HepG2 (cell line): ENCODE results near the gene KRTAP19-6. TPM values are rescaled to one million over a fixed set of nuclear protein-coding genes. Genes with fewer than 3 reads are reported as not detected.

Source experiments
- ATAC-seq: fragments of 200-7000 bp; cut with Tn5 transposase; 3 replicates; pipeline ENCODE4 v1.9.1; 2020; ENCODE audit warnings: mild to moderate bottlenecking, moderate library complexity
- BruUV-seq: library from RNA; stranded (reverse); fragments of 400-500 nt; replicated peaks from 2 replicates; lab custom pipeline; 2021; lab: Mats Ljungman, UMichigan
- CTCF ChIA-PET: fragments of 300-600 bp; formaldehyde crosslinking; extraction: SDS; loops from one replicate; lab custom pipeline; 2021; ENCODE audit warnings: low total read pairs, inconsistent platforms, low intra/inter-chr PET ratio; lab: Yijun Ruan, JAX
- POLR2A ChIA-PET: fragments of 350-600 bp; sonication (Branson Sonifier 250); formaldehyde crosslinking; loops from one replicate; lab custom pipeline; 2020; ENCODE audit warnings: antibody characterized with exemption, inconsistent platforms; lab: Yijun Ruan, JAX
- DNase-seq: peaks from one replicate; pipeline ENCODE4 v3.0.0-alpha.2; 2015; ENCODE audit warnings: low spot score
- FAIRE-seq: peaks from 3 replicates; lab custom pipeline; 2011; peaks lifted over from hg19 to GRCh38; lab: Jason Lieb, UNC
- H2AFZ ChIP-seq: one replicate; pipeline ENCODE4 v1.6.1; 2011; ENCODE audit warnings: low read length, inconsistent platforms
- H3K27ac ChIP-seq: fragments of 300-600 bp; 3 replicates; pipeline ENCODE4 v1.8.0; 2011; ENCODE audit warnings: mixed run types, mild to moderate bottlenecking, mixed read lengths, low read length, inconsistent platforms; ENCODE audit not compliant: insufficient read depth; ENCODE audit errors: extremely low read length
- H3K27me3 ChIP-seq, 2 experiments: fragments of 200-600 bp in 1 of 2; 2 replicates in 1 of 2; 3 replicates in 1 of 2; pipeline versions ENCODE4 v1.6.0 to v1.8.0; 2011; ENCODE audit warnings: low read length in 2 of 2, mild to moderate bottlenecking in 2 of 2, moderate library complexity in 2 of 2, inconsistent platforms in 1 of 2; ENCODE audit not compliant: insufficient read depth in 2 of 2, control insufficient read depth in 1 of 2
- H3K36me3 ChIP-seq, 2 experiments: fragments of 200-600 bp in 1 of 2; replicated peaks in 1 of 2; 2 replicates in 1 of 2; 3 replicates in 1 of 2; pipeline versions ENCODE4 v1.5.1 to v1.8.0; 2011; ENCODE audit warnings: low read length in 2 of 2, inconsistent platforms in 1 of 2; ENCODE audit not compliant: insufficient read depth in 2 of 2, control insufficient read depth in 1 of 2
- H3K4me1 ChIP-seq: 2 replicates; pipeline ENCODE4 v1.5.1; 2012; ENCODE audit warnings: low read length, inconsistent platforms; ENCODE audit not compliant: insufficient read depth
- H3K4me2 ChIP-seq: 2 replicates; pipeline ENCODE4 v1.6.0; 2011; ENCODE audit warnings: low read depth, low read length, inconsistent platforms
- H3K4me3 ChIP-seq, 3 experiments: fragments of 200-600 bp in 1 of 3; sonication (generic), shearing (Covaris generic) in 1 of 3; replicated peaks in 1 of 3; 2 replicates each; pipeline ENCODE4 v1.5.1; 2011 to 2016; ENCODE audit warnings: low read length in 3 of 3, inconsistent platforms in 2 of 3, low read depth in 2 of 3, mild to moderate bottlenecking in 2 of 3, control low read depth in 1 of 3, mixed read lengths in 1 of 3; ENCODE audit not compliant: insufficient read depth in 1 of 3
- H3K79me2 ChIP-seq: one replicate; pipeline ENCODE4 v1.6.1; 2011; ENCODE audit warnings: low read length, inconsistent platforms; ENCODE audit not compliant: insufficient read depth
- H3K9ac ChIP-seq: 2 replicates; pipeline ENCODE4 v1.6.0; 2011; ENCODE audit warnings: mild to moderate bottlenecking, low read depth, low read length, inconsistent platforms; ENCODE audit not compliant: insufficient read depth
- H3K9me3 ChIP-seq: 2 replicates; pipeline ENCODE4 v1.5.1; 2012; ENCODE audit warnings: mild to moderate bottlenecking, low read length
- H4K20me1 ChIP-seq: 2 replicates; pipeline ENCODE4 v1.6.0; 2011; ENCODE audit warnings: inconsistent platforms, mild to moderate bottlenecking, low read length, moderate library complexity; ENCODE audit not compliant: insufficient read depth
- GATAD2A ChIP-seq: IDR thresholded peaks from 2 replicates; pipeline ENCODE4 v1.6.1; 2016
- MXI1 ChIP-seq: IDR thresholded peaks from 3 replicates; pipeline ENCODE4 v1.6.1; 2012; ENCODE audit warnings: low read depth, low read length, inconsistent platforms, borderline replicate concordance
- TBX3 ChIP-seq: fragments of 450-650 bp; IDR thresholded peaks from 2 replicates; pipeline ENCODE4 v1.6.1; 2017; ENCODE audit warnings: antibody characterized with exemption, mild to moderate bottlenecking, inconsistent platforms, borderline replicate concordance
- in situ Hi-C: cut with HindIII; loops from 2 replicates; pipeline ENCODE4 v1.10.0; 2017; ENCODE audit warnings: low pct_unique_long_range_greater_than_20kb; ENCODE audit not compliant: extremely low pct_ligation_motif_present
- intact Hi-C: fragments of 100-400 bp; cut with micrococcal nuclease; formaldehyde crosslinking; loops from one replicate; pipeline ENCODE4 v1.10.0; 2022; ENCODE audit not compliant: unreplicated experiment
- polyA plus RNA-seq, 8 experiments: library from polyadenylated mRNA; depleted of rRNA in 3 of 8; stranded (reverse) in 7 of 8; unstranded in 1 of 8; fragments of >200 nt; fragmentation: Illumina TruSeq in 4 of 8; extraction: Trizol in 4 of 8; gene quantifications; 2 replicates each; pipeline versions ENCODE4 v1.2.1 to v1.2.3, GENCODE V29; 2011 to 2016; ENCODE audit warnings: low read depth in 4 of 8, missing spikeins in 1 of 8, mixed read lengths in 1 of 8; ENCODE audit not compliant: insufficient read depth in 1 of 8
- total RNA-seq, 5 experiments: library from RNA; depleted of rRNA; stranded (reverse); fragments of >200 nt; fragmentation: Illumina TruSeq; extraction: Trizol; gene quantifications; 2 replicates each; pipeline ENCODE4 v1.2.3, GENCODE V29; 2016; ENCODE audit warnings: low read depth in 1 of 5
- TF ChIP-seq, protein P1 (sequence below): sonication (generic); formaldehyde crosslinking; IDR thresholded peaks from one replicate; pipeline ENCODE4 v1.5.1; 2020; ENCODE audit warnings: mild to moderate bottlenecking, missing genetic modification reagents; ENCODE audit errors: not compliant biosample characterization
- TF ChIP-seq, protein P2 (sequence below): sonication (generic); formaldehyde crosslinking; conservative IDR thresholded peaks from 2 replicates; pipeline ENCODE4 v1.4.0; 2020; ENCODE audit warnings: missing genetic modification reagents
- TF ChIP-seq, protein P3 (sequence below): sonication (generic); formaldehyde crosslinking; IDR thresholded peaks from 2 replicates; pipeline ENCODE4 v1.4.0; 2020; ENCODE audit warnings: mild to moderate bottlenecking, low read depth, missing genetic modification reagents

Gene KRTAP19-6
- total and polyA plus RNA-seq, 2 of the 13 experiments (the other 11 are each of a cell fraction or from before 2014, with no cell fraction given) = not detected

DNA sequence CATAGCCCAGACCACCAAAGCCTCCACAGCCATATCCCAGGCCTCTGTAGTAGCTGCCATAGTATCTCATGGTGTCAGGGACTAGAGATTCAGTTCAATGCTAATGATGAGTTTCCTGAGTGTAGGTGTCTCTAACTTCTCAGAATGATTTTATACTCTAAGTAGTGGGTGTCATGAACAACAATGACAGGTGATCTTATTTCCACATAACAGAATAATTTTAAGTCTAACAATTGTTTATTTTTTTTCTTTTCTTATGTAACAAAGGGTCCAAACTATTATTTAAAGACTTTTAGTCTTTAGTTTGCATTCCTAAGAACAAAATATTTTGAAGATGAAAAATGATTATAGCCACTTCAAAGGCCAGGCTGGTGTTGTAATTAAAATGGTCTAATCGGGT, at the start of gene KRTAP19-6 (continued):
- TF ChIP-seq, protein P1, sequence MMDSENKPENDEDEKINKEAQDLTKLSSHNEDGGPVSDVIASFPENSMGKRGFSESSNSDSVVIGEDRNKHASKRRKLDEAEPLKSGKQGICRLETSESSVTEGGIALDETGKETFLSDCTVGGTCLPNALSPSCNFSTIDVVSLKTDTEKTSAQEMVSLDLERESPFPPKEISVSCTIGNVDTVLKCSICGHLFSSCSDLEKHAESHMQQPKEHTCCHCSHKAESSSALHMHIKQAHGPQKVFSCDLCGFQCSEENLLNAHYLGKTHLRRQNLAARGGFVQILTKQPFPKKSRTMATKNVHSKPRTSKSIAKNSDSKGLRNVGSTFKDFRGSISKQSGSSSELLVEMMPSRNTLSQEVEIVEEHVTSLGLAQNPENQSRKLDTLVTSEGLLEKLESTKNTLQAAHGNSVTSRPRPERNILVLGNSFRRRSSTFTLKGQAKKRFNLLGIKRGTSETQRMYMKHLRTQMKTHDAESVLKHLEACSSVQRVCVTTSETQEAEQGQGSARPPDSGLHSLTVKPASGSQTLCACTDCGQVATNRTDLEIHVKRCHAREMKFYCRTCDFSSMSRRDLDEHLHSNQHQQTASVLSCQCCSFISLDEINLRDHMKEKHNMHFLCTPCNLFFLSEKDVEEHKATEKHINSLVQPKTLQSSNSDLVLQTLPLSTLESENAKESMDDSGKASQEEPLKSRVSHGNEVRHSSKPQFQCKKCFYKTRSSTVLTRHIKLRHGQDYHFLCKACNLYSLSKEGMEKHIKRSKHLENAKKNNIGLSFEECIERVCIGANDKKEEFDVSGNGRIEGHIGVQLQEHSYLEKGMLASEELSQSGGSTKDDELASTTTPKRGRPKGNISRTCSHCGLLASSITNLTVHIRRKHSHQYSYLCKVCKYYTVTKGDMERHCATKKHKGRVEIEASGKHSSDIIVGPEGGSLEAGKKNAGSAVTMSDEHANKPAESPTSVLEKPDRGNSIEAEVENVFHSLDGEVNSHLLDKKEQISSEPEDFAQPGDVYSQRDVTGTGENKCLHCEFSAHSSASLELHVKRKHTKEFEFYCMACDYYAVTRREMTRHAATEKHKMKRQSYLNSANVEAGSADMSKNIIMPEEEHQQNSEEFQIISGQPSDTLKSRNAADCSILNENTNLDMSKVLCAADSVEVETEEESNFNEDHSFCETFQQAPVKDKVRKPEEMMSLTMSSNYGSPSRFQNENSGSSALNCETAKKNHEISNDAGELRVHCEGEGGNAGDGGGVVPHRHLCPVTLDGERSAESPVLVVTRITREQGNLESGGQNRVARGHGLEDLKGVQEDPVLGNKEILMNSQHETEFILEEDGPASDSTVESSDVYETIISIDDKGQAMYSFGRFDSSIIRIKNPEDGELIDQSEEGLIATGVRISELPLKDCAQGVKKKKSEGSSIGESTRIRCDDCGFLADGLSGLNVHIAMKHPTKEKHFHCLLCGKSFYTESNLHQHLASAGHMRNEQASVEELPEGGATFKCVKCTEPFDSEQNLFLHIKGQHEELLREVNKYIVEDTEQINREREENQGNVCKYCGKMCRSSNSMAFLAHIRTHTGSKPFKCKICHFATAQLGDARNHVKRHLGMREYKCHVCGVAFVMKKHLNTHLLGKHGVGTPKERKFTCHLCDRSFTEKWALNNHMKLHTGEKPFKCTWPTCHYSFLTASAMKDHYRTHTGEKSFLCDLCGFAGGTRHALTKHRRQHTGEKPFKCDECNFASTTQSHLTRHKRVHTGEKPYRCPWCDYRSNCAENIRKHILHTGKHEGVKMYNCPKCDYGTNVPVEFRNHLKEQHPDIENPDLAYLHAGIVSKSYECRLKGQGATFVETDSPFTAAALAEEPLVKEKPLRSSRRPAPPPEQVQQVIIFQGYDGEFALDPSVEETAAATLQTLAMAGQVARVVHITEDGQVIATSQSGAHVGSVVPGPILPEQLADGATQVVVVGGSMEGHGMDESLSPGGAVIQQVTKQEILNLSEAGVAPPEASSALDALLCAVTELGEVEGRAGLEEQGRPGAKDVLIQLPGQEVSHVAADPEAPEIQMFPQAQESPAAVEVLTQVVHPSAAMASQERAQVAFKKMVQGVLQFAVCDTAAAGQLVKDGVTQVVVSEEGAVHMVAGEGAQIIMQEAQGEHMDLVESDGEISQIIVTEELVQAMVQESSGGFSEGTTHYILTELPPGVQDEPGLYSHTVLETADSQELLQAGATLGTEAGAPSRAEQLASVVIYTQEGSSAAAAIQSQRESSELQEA (CRISPR knock-in tag) = no peak
- no peak for TF ChIP-seq MXI1

DNA sequence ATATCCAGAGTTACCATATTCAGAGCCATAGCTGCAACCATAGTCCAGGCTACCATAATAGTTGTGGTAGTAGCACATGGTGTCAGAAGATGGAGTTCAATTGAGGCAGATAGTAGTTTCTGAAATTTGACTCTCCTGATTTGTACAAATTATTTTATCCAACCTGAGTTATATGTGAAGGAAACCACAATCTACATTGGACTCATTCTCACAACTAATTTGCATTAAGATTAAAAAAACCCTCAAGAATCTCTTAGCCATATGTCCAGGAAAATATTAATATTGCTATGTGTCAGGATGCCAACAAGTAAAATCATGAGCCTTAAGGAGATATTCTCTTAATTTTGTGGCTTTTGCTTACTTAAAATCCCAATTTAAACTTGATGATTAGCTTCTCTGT, 48.6 kb upstream of the KRTAP19-6 start, which contains the start of gene KRTAP22-2:
Gene KRTAP22-2 (minus strand): TSS at position 101 of the 400 bp plus-strand sequence.
- no peak within 1 kb of the TSS for H3K4me3 ChIP-seq
- no peak for DNase-seq
- BruUV-seq = no TSS peak
- H3K79me2 ChIP-seq = no peaks in the 10 kb centered on the region
- ATAC-seq = no peak
- POLR2A ChIA-PET = no interaction called here
- TF ChIP-seq, protein P2, sequence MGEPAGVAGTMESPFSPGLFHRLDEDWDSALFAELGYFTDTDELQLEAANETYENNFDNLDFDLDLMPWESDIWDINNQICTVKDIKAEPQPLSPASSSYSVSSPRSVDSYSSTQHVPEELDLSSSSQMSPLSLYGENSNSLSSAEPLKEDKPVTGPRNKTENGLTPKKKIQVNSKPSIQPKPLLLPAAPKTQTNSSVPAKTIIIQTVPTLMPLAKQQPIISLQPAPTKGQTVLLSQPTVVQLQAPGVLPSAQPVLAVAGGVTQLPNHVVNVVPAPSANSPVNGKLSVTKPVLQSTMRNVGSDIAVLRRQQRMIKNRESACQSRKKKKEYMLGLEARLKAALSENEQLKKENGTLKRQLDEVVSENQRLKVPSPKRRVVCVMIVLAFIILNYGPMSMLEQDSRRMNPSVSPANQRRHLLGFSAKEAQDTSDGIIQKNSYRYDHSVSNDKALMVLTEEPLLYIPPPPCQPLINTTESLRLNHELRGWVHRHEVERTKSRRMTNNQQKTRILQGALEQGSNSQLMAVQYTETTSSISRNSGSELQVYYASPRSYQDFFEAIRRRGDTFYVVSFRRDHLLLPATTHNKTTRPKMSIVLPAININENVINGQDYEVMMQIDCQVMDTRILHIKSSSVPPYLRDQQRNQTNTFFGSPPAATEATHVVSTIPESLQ (CRISPR knock-in tag) = no peak
- no peak for TF ChIP-seq GATAD2A
- no peak for TF ChIP-seq TBX3
- TF ChIP-seq, protein P3, sequence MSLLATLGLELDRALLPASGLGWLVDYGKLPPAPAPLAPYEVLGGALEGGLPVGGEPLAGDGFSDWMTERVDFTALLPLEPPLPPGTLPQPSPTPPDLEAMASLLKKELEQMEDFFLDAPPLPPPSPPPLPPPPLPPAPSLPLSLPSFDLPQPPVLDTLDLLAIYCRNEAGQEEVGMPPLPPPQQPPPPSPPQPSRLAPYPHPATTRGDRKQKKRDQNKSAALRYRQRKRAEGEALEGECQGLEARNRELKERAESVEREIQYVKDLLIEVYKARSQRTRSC (CRISPR knock-in tag) = no peak
- TF ChIP-seq, all 625 proteins: peak for 0
- intact Hi-C loops (no loop called here), in situ Hi-C loops (no loop called here)
- H3K36me3 ChIP-seq = no peaks in the 10 kb centered on the region
- H3K9ac ChIP-seq = no peak within 1 kb of the TSS
- no peaks in the 10 kb centered on the region for H3K4me1 ChIP-seq
- no peak within 1 kb of the TSS for H3K27ac ChIP-seq
- H4K20me1 ChIP-seq = no peaks in the 10 kb centered on the region
- H3K4me2 ChIP-seq = no peak within 1 kb of the TSS
- CTCF ChIA-PET = no interaction called here
- FAIRE-seq = no peak
- H2AFZ ChIP-seq = no peak within 1 kb of the TSS
- H3K9me3 ChIP-seq = peaks cover 82% of the 10 kb centered on the region
- H3K27me3 ChIP-seq = no peaks in the 10 kb centered on the region
